SK-N-MC (cell line): ENCODE data around the gene SNX25.

Experiments
- EZH2 ChIP-seq: fragments of 200-600 bp; sonication (generic); IDR thresholded peaks from one replicate; pipeline ENCODE4 v1.6.1; 2017; ENCODE audit warnings: antibody characterized with exemption
- FOXP2 ChIP-seq: optimal IDR thresholded peaks from 2 replicates; pipeline ENCODE3; 2011; ENCODE audit warnings: mild to moderate bottlenecking, moderate library complexity; ENCODE audit not compliant: insufficient read depth; ENCODE audit errors: extremely low read length, control extremely low read depth
- POLR2AphosphoS5 ChIP-seq: IDR thresholded peaks from 2 replicates; pipeline ENCODE4 v1.6.1; 2012; ENCODE audit warnings: mild to moderate bottlenecking, low read depth, low read length, borderline replicate concordance

DNA sequence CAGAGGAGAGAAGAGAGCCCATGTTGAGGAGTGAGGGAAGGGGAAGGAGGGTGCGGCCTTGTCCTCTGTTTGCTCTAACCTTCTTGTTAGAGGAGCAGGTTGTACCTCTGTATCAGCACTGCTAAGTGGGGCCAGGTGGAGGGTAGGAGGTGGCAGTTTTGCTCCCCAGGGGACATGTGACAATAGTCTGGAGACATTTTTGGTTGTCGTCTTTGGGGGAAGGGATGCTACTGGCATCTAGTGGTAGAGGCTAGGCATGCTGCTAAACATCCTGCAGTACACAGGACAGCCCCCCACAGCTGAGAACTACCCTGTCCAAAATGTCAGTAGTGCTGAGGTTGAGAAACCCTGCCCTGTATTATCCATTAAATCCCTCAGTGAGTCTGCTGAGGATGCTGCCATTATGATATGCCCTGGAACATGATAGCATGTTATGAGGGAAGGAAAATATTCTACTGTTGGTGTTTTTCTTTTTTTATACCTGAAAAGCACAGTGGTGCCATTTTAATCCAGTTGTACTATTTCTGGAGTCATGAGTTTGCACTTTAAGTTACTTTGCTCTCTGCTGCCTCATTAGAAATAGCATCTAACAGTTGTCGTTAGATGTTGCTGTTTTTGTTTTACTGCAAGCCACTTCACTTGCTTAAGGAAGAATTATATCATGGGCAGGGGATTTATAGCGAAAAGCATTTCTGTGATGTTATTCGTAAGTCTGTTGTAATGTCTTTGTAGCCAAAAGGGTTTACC, 95.7 kb downstream of the SNX25 start:
- TF ChIP-seq FOXP2: no peak
- TF ChIP-seq EZH2: no peak
- no peak for TF ChIP-seq POLR2AphosphoS5
